CD4-positive, alpha-beta T cell treated with Interleukin-12 subunit alpha and Interleukin-12 subunit beta, for 1 hour (primary cell): ENCODE results near the gene YBX3.

Experiments
- DNase-seq: peaks from one replicate; pipeline ENCODE4 v3.0.0-alpha.2; 2020

The YBX3 gene

DNA sequence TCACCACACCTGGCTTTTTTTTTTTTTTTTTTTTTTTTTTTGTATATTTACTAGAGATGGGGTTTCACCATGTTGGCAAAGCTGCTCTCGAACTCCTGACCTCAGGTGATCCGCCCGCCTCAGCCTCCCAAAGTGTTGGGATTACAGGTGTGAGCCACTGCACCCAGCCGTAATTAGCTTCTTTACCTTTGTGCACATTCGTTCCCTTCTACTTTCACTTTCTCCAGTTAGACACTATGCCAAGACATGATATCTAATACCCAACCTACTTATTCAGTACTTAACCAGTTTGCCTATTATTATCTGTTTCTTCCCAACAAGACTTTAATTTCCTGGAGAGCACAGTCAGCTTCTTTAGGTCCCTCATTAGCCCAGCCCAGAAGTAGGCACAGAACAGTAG, 54.6 kb downstream of the YBX3 start:
- peak; percentile 19 for DNase-seq

GRCh38 chr12:10667581-10667980, 55.5 kb downstream of the YBX3 start:
- DNase-seq: no peak

GRCh38 chr12:10664499-10664898, 58.6 kb downstream of the YBX3 start:
- DNase-seq: no peak

DNA sequence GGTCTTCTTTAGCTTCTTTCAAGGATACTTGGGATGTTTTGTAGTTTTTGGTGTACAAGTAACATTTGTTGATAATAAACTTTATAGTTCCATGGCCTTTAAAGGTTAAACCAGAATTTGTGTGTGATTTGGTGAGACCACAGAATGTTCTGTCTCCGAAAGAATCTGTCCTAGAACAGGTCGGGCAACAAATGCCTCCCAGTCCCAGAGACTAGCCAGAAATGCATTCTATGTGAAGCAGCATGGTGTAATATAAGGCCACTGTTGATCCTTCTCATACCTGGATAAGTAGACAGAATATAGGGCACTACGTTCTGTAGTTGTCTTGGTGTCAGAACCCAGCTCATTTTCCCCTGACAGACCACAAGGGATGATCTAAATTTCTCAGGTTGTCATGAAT, 59.3 kb downstream of the YBX3 start:
- no peak for DNase-seq

- no peak for DNase-seq
These were observed 61.8 kb downstream of the YBX3 start for GRCh38 chr12:10661338-10661737.

- DNase-seq: no peak
These were observed 69.1 kb downstream of the YBX3 start for GRCh38 chr12:10654003-10654402.

DNA sequence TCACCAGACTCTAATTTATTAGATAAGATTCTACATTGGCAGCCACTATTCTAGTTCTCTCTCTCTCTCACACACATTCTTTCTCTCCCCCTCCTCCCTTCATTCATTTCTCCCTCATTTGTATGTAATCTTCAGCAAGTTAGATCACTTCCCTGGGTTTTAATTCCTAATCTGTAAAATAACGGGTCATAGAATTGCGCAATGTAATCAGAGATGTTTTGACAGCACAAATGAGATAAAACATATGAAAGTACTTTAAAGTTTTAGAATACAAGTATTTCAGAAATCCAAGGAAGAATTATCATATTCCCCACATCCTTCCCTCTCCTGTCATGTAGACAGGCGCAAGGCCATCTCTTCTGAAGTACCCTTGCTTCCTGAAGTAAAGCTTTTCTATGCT, 70.9 kb downstream of the YBX3 start:
- DNase-seq: no peak
